Large intestine (tissue), 3 donors: ENCODE measurements around the gene GRXCR2. TPM values are rescaled to one million over a fixed set of nuclear protein-coding genes. Genes with fewer than 3 reads are reported as not detected.
"Not testable (repeated sequence)": the region's sequence is repeated elsewhere in the genome, so short reads cannot be mapped to it uniquely, and the experiment has no call there.

Source experiments
- DNase-seq, 2 donors: peaks; one replicate each; pipeline versions ENCODE4 v3.0.0 to v3.0.0-alpha.2; 2013
- H3K27ac ChIP-seq: one replicate; pipeline ENCODE4 v1.5.1; 2013; ENCODE audit warnings: low read length
- H3K27me3 ChIP-seq: 2 replicates; pipeline ENCODE4 v1.6.1; 2013; ENCODE audit warnings: low read length; ENCODE audit not compliant: control insufficient read depth, insufficient read depth
- H3K36me3 ChIP-seq: 2 replicates; pipeline ENCODE4 v1.6.1; 2013; ENCODE audit warnings: low read length; ENCODE audit not compliant: control insufficient read depth, insufficient read depth
- H3K4me1 ChIP-seq: one replicate; pipeline ENCODE4 v1.6.1; 2013; ENCODE audit warnings: low read length; ENCODE audit not compliant: control insufficient read depth, insufficient read depth
- H3K4me3 ChIP-seq: one replicate; pipeline ENCODE4 v1.5.1; 2013; ENCODE audit warnings: low read length
- H3K9me3 ChIP-seq: one replicate; pipeline ENCODE4 v1.6.1; 2013; ENCODE audit warnings: mild to moderate bottlenecking, low read depth, low read length, moderate library complexity; ENCODE audit not compliant: control insufficient read depth
- WGBS: methylation state at CpG from one replicate; pipeline ENCODE4 v1.1.5; 2013; ENCODE audit warnings: low lambda C conversion rate; ENCODE audit not compliant: insufficient coverage; 5-methylcytosine and 5-hydroxymethylcytosine counted together
- polyA plus RNA-seq: library from polyadenylated mRNA; unstranded; fragments of 120-200 nt; gene quantifications from one replicate; pipeline ENCODE4 v1.2.1, GENCODE V29; 2013

Gene GRXCR2
- polyA plus RNA-seq, 1 donor = 0.03 TPM

DNA sequence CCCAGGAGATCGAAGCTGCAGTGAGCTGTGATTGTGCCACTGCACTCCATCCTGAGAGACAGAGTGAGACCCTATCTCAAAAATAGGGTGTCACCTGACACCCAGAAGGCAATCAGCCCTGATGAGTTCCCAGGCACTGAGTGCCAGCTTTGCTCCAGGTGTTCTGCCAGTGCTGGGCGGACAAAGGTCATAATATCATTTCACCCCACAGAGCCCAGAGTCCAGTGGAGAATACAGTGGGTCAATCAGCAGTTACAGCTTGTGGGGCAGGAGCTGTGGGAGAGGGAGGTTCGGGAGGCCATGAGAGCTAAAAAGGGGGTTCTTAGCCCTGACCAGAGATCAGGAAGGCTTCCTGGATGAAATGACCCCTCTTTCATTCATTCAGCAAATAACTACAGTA, 39.2 kb upstream of the GRXCR2 start:
- DNase-seq = peak; percentile 16 to 35
- no CpG with 5 or more reads among the region's 3 CpGs for WGBS
- no peaks in the 10 kb centered on the region for H3K9me3 ChIP-seq
- no peaks in the 10 kb centered on the region for H3K36me3 ChIP-seq
- peaks cover 12% of the 10 kb centered on the region for H3K4me1 ChIP-seq
- H3K27ac ChIP-seq = no peak overlapping the region
- H3K4me3 ChIP-seq = no peak overlapping the region
- no peaks in the 10 kb centered on the region for H3K27me3 ChIP-seq

DNA sequence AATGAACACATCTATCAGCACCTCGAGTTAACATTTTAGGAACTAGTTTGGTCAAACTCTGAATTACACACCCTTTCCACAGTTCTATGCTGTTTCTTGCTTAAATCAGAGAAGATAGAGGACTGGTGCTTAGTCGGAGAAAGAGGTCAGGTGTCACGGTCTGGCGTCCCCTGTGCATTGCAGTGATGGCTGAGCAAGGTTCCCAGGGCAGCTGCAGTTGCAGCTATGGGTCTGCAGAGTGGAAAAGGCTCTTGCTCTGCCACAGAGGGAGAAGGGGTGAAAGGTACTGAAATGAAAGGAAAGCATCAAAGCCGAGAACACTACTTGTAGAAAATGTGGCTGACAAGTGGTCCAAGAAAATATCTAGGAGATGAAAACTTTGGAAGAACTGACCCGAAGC, 38.4 kb upstream of the GRXCR2 start:
- DNase-seq = no peak
- H3K36me3 ChIP-seq = no peaks in the 10 kb centered on the region
- H3K27ac ChIP-seq = no peak overlapping the region
- peaks cover 12% of the 10 kb centered on the region for H3K4me1 ChIP-seq
- no CpG with 5 or more reads among the region's 6 CpGs for WGBS
- H3K9me3 ChIP-seq = no peaks in the 10 kb centered on the region
- no peaks in the 10 kb centered on the region for H3K27me3 ChIP-seq
- no peak overlapping the region for H3K4me3 ChIP-seq

DNA sequence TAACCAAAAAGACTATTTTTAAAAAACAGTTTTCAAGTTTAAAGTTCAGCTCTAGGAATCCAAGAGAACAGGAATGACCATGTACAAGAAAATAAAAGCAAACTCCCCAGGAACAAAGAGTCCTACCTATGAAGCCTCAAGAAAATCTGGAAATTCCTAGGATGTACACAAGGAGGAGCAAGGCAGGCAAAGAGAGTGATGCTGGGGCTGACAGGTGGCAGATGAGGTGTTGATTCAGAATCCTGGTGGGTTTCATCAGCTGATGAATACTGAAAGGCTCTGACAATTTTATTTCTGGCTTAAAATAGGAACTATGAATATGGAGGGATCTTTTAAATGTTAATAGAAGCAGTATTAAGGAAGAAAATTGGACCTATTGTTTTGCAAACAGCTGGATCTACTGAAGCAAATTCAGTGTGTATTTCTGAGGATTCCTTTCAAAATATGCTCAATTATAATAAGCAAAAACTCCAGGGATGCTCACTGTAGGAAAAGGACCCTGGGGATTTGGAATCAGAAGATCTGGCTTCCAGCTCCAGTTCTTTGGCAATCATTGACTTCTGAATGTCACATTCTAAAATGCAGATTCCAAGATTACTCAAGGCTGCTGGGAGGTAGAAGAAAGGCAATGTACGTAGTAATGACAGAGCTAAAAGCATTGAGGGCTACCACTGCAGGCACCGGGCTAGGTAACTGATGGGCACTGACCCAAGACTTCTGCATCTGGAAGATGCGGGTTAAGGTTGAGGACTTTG, 35.6 kb upstream of the GRXCR2 start:
- H3K27me3 ChIP-seq = no peaks in the 10 kb centered on the region
- no peaks in the 10 kb centered on the region for H3K9me3 ChIP-seq
- no CpG with 5 or more reads among the region's 3 CpGs for WGBS
- no peak overlapping the region for H3K27ac ChIP-seq
- peaks cover 12% of the 10 kb centered on the region for H3K4me1 ChIP-seq
- H3K36me3 ChIP-seq = no peaks in the 10 kb centered on the region
- H3K4me3 ChIP-seq = no peak overlapping the region
- DNase-seq = peak in 1 of 2 donors; percentile 10

DNA sequence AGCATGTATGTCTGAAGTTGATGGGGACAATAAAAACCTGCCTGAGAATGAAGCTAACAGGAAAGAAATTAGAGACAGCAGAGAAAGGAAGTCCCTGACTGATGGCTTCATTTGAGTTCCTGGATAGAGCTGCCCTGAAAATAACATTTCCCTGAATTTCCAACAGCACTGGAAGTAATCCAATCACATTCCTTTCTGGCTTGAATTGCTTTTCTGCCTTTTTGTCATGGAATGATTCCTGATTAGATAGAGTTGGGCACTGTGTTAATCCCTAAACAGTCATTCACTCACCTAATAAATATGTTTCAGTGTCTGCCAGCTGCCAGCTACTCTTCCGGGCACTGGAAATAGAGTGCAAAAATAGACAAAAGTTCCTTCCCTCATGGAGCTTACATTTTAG, 33.6 kb upstream of the GRXCR2 start:
- Histone ChIP-seq H3K9me3 (no peaks in the 10 kb centered on the region), H3K4me3 (no peak overlapping the region), H3K27me3 (no peaks in the 10 kb centered on the region), H3K4me1 (no peaks in the 10 kb centered on the region), H3K36me3 (no peaks in the 10 kb centered on the region), H3K27ac (no peak overlapping the region)
- DNase-seq = no peak
- no CpG with 5 or more reads among the region's 1 CpG for WGBS

DNA sequence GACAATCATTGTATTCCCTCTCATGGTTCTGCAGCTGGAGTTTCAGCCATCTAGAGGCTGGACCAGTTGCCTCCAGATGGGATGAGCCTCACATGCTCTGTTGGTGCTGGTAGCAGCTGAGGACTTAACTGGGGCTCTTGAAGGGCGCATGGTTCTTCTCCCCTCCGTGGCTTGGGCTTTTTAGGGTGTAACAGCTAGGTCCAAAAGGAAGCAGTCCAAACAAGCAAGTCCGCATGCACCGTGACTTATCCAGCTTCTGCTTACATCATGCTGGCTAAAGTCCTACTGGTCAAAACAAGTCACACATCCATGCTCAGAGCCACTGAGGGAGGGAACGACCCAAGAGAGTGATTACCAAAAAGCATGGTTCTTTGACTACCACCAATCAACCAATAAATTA, 31.9 kb upstream of the GRXCR2 start:
- Histone ChIP-seq H3K27ac (no peak overlapping the region), H3K4me1 (no peaks in the 10 kb centered on the region), H3K9me3 (no peaks in the 10 kb centered on the region), H3K36me3 (no peaks in the 10 kb centered on the region), H3K27me3 (no peaks in the 10 kb centered on the region), H3K4me3 (no peak overlapping the region)
- no peak for DNase-seq
- no CpG with 5 or more reads among the region's 5 CpGs for WGBS

DNA sequence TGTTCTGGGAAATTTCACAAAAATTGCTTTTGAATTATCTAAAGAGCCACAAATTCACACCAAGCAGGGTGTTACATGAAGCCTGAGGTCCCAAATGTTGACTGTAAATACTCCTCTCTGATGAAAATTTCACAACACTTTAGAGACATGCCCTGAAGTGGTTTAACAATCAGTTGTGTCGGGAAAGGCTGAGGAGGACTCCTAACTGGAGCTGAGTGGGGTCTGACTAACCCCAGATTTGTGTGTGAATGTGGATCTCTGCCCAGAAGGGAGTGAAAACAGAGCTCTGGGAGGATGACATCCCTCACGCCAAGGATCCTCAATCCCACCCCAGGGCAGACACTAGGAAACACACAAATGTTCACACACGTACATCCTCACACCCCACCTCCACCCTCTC, 31.1 kb upstream of the GRXCR2 start:
- H3K4me1 ChIP-seq = no peaks in the 10 kb centered on the region
- no peaks in the 10 kb centered on the region for H3K27me3 ChIP-seq
- H3K9me3 ChIP-seq = no peaks in the 10 kb centered on the region
- no peak overlapping the region for H3K4me3 ChIP-seq
- no peak for DNase-seq
- WGBS = no CpG with 5 or more reads among the region's 3 CpGs
- no peaks in the 10 kb centered on the region for H3K36me3 ChIP-seq
- H3K27ac ChIP-seq = no peak overlapping the region

DNA sequence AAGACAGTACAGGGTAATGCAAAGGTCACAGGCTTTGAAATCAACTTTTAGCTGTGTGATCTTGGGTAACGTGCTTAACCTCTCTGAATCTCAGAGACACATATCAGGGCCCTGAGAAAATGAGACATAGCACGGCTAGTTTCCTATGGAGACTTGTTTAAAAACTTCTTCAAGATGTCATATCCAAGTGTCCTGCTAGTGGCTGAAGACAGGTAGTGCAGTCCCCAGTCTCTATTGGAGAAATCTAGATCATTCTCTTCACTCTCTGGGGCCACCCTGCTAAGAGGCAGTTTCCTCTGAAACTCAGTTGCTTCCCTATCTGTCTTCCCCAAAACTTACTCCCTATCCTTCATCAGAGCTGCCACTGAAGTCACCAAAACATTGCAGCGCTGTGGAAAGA, 30.3 kb upstream of the GRXCR2 start:
- WGBS = 100% methylated on average over 1 of the region's 3 CpGs
- H3K4me1 ChIP-seq = no peaks in the 10 kb centered on the region

DNA sequence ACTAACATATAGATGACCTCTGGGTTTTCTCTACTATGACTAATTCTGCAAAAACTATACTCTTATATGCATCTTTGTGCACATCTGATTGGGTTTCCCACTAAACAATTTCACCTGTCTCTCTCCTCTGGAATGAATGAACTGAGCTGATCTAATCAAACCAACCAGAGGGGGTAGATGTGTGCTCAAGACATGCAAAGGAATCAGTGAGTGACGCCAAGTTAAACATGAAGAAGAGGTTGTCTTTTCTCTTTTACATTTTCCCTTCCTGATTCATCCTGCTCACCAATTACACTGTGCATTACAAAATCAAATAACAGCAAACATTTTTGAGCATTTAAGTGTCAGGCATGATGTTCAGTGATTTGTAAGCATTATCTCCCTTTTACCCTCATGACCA, 29.6 kb upstream of the GRXCR2 start:
- no peaks in the 10 kb centered on the region for H3K4me1 ChIP-seq
- no peaks in the 10 kb centered on the region for H3K27me3 ChIP-seq
- no peak for DNase-seq
- H3K27ac ChIP-seq = no peak overlapping the region
- WGBS = no CpG with 5 or more reads among the region's 1 CpG
- no peak overlapping the region for H3K4me3 ChIP-seq
- no peaks in the 10 kb centered on the region for H3K36me3 ChIP-seq
- no peaks in the 10 kb centered on the region for H3K9me3 ChIP-seq

More for the DNA sequence above, 30.3 kb upstream of the GRXCR2 start:
- no peak for DNase-seq
- Histone ChIP-seq H3K9me3 (no peaks in the 10 kb centered on the region), H3K27ac (no peak overlapping the region), H3K36me3 (no peaks in the 10 kb centered on the region), H3K27me3 (no peaks in the 10 kb centered on the region), H3K4me3 (no peak overlapping the region)

DNA sequence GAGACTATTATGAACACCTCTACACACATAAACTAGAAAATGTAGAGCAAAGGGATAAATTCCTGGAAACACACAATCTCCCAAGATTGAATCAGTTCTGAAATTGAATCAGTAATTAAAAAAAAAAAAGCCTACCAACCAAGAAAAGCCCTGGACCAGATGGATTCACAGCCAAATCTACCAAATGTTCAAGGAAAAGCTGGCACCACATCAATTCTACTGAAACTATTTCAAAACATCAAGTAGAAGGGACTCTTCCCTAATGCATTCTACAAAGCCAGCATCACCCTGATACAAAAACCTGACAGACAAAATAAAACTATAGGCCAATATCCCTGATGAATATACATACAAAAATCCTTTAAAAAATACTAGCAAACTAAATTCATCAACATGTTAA, 25.4 kb upstream of the GRXCR2 start:
- Histone ChIP-seq H3K27me3 (no peaks in the 10 kb centered on the region), H3K4me1 (no peaks in the 10 kb centered on the region), H3K36me3 (no peaks in the 10 kb centered on the region), H3K9me3 (no peaks in the 10 kb centered on the region), H3K4me3 (no peak overlapping the region), H3K27ac (no peak overlapping the region)
- DNase-seq = no peak

DNA sequence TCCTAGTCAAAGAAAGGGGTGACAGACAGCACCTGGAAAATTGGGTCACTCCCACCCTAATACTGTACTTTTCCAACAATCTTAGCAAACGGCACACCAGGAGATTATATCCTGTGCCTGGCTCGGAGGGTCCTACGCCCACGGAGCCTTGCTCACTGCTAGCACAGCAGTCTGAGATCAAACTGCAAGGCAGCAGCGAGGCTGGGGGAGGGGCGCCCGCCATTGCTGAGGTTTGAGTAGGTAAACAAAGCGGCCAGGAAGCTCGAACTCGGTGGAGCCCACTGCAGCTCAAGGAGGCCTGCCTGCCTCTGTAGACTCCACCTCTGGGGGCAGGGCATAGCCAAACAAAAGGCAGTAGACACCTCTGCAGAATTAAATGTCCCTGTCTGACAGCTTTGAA, 18.6 kb upstream of the GRXCR2 start:
- H3K36me3 ChIP-seq, H3K4me1 ChIP-seq, H3K27me3 ChIP-seq, H3K27ac ChIP-seq, DNase-seq, H3K9me3 ChIP-seq, H3K4me3 ChIP-seq: not testable (repeated sequence)
- no CpG with 5 or more reads among the region's 10 CpGs for whole genome bisulfite sequencing

DNA sequence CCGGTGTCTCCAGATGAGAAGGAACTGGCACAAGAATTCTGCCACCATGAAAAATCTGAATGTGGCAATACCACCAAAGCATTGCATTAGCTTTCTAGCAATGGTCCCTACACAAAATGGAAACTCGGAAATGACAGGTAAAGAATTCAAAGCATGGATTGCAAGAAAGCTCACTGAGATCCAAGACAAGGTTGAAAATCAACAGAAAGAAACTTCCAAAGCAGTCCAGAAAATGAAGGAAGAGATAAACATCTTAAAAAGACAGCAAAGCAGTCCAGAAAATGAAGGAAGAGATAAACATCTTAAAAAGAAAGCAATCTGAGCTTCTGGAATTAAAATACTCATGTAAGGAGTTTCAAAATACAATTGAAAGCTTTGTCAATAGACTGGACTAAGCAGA, 16.8 kb upstream of the GRXCR2 start:
- Histone ChIP-seq H3K27me3 (no peaks in the 10 kb centered on the region), H3K9me3 (no peaks in the 10 kb centered on the region), H3K4me1 (no peaks in the 10 kb centered on the region), H3K4me3 (no peak overlapping the region), H3K36me3 (no peaks in the 10 kb centered on the region), H3K27ac (no peak overlapping the region)
- no peak for DNase-seq
- 80% methylated on average over 2 of the region's 2 CpGs for WGBS
